ENCODE results near the gene NPHP4. TPM values are rescaled to one million over a fixed set of nuclear protein-coding genes. Genes with fewer than 3 reads are reported as not detected.

NPHP4 gene
- total RNA-seq, 1 experiment from 2014 or later: 18.8 TPM

DNA sequence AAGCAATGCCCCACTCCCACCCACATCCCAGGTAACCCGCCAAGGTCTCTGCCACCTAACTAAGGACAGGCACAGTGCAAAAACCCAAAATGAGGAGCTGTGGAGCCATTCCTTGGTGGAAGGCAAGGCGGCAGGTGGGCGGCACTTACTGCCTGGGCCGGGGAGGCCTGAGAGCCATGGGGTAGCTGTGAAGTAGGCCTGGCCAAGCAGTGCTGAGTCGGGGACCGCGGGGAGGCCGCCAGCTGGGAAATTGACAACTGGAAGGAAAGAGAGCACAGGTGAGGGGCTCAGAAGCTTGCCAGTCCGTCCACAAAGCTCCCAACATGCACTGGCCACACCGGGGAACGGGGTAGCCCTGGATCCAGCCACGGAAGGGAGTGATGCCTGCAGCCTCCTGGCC lies 85.3 kb downstream of the NPHP4 start:
- Histone ChIP-seq H3K79me2 (ENCODE audit: low read length) (no peaks in the 10 kb centered on the region), H3K27ac (ENCODE audit: low read length) (no peak overlapping the region), H3K4me1 (ENCODE audit: insufficient read depth, low read length) (no peaks in the 10 kb centered on the region), H3K4me2 (ENCODE audit: low read length) (no peak overlapping the region), H3K36me3 (ENCODE audit: low read depth, low read length) (peaks cover 5% of the 10 kb centered on the region; the same call in 1 of the 2 replicates), H4K20me1 (ENCODE audit: low read length) (no peaks in the 10 kb centered on the region), H3K9me3 (ENCODE audit: low read length) (no peaks in the 10 kb centered on the region), H3F3A (ENCODE audit: low read length, unreplicated experiment) (no peaks in the 10 kb centered on the region), H3K27me3 (ENCODE audit: low read length) (no peaks in the 10 kb centered on the region), H3K9me2 (replicated peaks; ENCODE audit: low read length) (no peaks in the 10 kb centered on the region), H2AFZ (ENCODE audit: low read length) (no peak overlapping the region), H3K9ac (ENCODE audit: low read length) (no peak overlapping the region), H3K4me3 (ENCODE audit: low read length) (no peak overlapping the region)
- no peak for ATAC-seq
- no TSS peak for BruUV-seq (replicated peaks)
- no peak for DNase-seq
- TF ChIP-seq EZH2phosphoT487 (IDR thresholded peaks at IDR 0.05; ENCODE audit: borderline replicate concordance, low read length) (no peak), EZH2 (IDR thresholded peaks at IDR 0.05; ENCODE audit: low read length, unreplicated experiment) (no peak)
- TF ChIP-seq, protein P1, sequence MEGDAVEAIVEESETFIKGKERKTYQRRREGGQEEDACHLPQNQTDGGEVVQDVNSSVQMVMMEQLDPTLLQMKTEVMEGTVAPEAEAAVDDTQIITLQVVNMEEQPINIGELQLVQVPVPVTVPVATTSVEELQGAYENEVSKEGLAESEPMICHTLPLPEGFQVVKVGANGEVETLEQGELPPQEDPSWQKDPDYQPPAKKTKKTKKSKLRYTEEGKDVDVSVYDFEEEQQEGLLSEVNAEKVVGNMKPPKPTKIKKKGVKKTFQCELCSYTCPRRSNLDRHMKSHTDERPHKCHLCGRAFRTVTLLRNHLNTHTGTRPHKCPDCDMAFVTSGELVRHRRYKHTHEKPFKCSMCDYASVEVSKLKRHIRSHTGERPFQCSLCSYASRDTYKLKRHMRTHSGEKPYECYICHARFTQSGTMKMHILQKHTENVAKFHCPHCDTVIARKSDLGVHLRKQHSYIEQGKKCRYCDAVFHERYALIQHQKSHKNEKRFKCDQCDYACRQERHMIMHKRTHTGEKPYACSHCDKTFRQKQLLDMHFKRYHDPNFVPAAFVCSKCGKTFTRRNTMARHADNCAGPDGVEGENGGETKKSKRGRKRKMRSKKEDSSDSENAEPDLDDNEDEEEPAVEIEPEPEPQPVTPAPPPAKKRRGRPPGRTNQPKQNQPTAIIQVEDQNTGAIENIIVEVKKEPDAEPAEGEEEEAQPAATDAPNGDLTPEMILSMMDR (conservative IDR thresholded peaks at IDR 0.05; ENCODE audit: low read depth, low read length): no peak
- ChIA-PET CTCF (no interaction called here), POLR2A (ENCODE audit: unreplicated experiment) (no interaction called here)
- intact Hi-C loops (cut with micrococcal nuclease): no loop called here

DNA sequence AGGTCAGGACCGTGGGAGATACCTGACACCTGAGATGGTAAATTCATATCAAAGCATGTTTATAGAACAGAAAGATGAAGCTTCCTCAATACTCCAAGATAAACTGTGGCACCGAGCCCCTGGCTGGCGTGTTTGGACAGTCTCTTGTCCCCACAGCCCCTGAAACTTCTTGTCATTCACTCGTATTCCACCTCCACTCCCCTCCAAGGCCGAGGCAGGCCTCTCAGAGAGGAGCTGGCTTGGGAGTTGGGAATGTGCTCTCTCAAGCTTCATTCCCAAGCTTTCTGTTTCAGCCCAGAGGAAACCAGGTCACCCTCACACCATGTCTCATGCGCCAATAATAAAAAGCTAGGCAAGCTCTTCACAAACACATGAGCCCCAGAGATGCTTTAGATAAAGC lies 86.1 kb downstream of the NPHP4 start:
- ChIA-PET CTCF (no interaction called here), POLR2A (ENCODE audit: unreplicated experiment) (no interaction called here)
- Histone ChIP-seq H3K36me3 (ENCODE audit: low read depth, low read length) (peaks cover 5% of the 10 kb centered on the region; the same call in 1 of the 2 replicates), H3K9ac (ENCODE audit: low read length) (no peak overlapping the region), H3F3A (ENCODE audit: low read length, unreplicated experiment) (no peaks in the 10 kb centered on the region), H3K4me3 (ENCODE audit: low read length) (no peak overlapping the region), H3K79me2 (ENCODE audit: low read length) (no peaks in the 10 kb centered on the region), H4K20me1 (ENCODE audit: low read length) (no peaks in the 10 kb centered on the region), H3K27ac (ENCODE audit: low read length) (no peak overlapping the region), H3K9me2 (replicated peaks; ENCODE audit: low read length) (no peaks in the 10 kb centered on the region), H3K9me3 (ENCODE audit: low read length) (no peaks in the 10 kb centered on the region), H3K4me1 (ENCODE audit: insufficient read depth, low read length) (no peaks in the 10 kb centered on the region), H3K4me2 (ENCODE audit: low read length) (no peak overlapping the region), H2AFZ (ENCODE audit: low read length) (no peak overlapping the region), H3K27me3 (ENCODE audit: low read length) (no peaks in the 10 kb centered on the region)
- ATAC-seq (no peak), DNase-seq (no peak)
- intact Hi-C loops (cut with micrococcal nuclease): no loop called here
- TF ChIP-seq, protein P1 (conservative IDR thresholded peaks at IDR 0.05; ENCODE audit: low read depth, low read length): no peak
- TF ChIP-seq EZH2phosphoT487 (IDR thresholded peaks at IDR 0.05; ENCODE audit: borderline replicate concordance, low read length) (no peak), EZH2 (IDR thresholded peaks at IDR 0.05; ENCODE audit: low read length, unreplicated experiment) (no peak)
- no TSS peak for BruUV-seq (replicated peaks)

DNA sequence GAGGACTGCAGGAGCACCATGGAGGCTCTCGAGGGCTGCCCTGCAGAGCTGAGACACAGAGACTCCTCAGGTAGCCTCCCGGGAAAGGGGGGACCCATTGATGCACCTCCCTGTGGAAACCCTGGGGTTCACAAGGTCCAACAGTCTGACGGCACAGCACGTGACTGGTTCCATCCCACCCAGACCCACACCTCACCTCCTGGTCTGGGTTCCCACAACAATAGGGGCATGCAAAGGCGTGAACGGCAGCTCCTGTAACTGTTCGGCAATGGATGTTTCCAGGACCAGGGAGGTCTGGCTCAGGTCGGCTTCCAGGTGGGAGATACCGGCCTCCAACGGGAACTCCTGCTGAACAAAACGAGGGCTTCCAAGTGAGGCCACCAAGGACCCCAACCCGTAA lies 86.8 kb downstream of the NPHP4 start:
- TF ChIP-seq, protein P1 (conservative IDR thresholded peaks at IDR 0.05; ENCODE audit: low read depth, low read length): no peak
- TF ChIP-seq EZH2 (IDR thresholded peaks at IDR 0.05; ENCODE audit: low read length, unreplicated experiment) (no peak), EZH2phosphoT487 (IDR thresholded peaks at IDR 0.05; ENCODE audit: borderline replicate concordance, low read length) (no peak)
- Histone ChIP-seq H3F3A (ENCODE audit: low read length, unreplicated experiment) (no peaks in the 10 kb centered on the region), H3K4me1 (ENCODE audit: insufficient read depth, low read length) (no peaks in the 10 kb centered on the region), H3K27me3 (ENCODE audit: low read length) (no peaks in the 10 kb centered on the region), H4K20me1 (ENCODE audit: low read length) (no peaks in the 10 kb centered on the region), H3K9me3 (ENCODE audit: low read length) (no peaks in the 10 kb centered on the region), H3K36me3 (ENCODE audit: low read depth, low read length) (peaks cover 5% of the 10 kb centered on the region; the same call in 1 of the 2 replicates), H3K9me2 (replicated peaks; ENCODE audit: low read length) (no peaks in the 10 kb centered on the region), H3K79me2 (ENCODE audit: low read length) (no peaks in the 10 kb centered on the region), H3K4me3 (ENCODE audit: low read length) (no peak overlapping the region), H3K4me2 (ENCODE audit: low read length) (no peak overlapping the region), H3K27ac (ENCODE audit: low read length) (no peak overlapping the region), H2AFZ (ENCODE audit: low read length) (no peak overlapping the region), H3K9ac (ENCODE audit: low read length) (no peak overlapping the region)
- CTCF ChIA-PET: interaction anchor here (0.6 kb wide), 1 partner anchor 129 kb away, joined by 3 read pairs; no protein-coding TSS in a partner anchor
- DNase-seq (no peak), ATAC-seq (no peak)
- intact Hi-C loops (cut with micrococcal nuclease): no loop called here
- POLR2A ChIA-PET (ENCODE audit: unreplicated experiment): no interaction called here
- no TSS peak for BruUV-seq (replicated peaks)
